ENCODE measurements around the gene ODC1. TPM values are rescaled to one million over a fixed set of nuclear protein-coding genes. Genes with fewer than 3 reads are reported as not detected.

The ODC1 gene
- total and polyA plus RNA-seq, 2 donors (not counting 1 experiment from before 2014, with no cell fraction given) = 86.4 to 89.3 TPM

DNA sequence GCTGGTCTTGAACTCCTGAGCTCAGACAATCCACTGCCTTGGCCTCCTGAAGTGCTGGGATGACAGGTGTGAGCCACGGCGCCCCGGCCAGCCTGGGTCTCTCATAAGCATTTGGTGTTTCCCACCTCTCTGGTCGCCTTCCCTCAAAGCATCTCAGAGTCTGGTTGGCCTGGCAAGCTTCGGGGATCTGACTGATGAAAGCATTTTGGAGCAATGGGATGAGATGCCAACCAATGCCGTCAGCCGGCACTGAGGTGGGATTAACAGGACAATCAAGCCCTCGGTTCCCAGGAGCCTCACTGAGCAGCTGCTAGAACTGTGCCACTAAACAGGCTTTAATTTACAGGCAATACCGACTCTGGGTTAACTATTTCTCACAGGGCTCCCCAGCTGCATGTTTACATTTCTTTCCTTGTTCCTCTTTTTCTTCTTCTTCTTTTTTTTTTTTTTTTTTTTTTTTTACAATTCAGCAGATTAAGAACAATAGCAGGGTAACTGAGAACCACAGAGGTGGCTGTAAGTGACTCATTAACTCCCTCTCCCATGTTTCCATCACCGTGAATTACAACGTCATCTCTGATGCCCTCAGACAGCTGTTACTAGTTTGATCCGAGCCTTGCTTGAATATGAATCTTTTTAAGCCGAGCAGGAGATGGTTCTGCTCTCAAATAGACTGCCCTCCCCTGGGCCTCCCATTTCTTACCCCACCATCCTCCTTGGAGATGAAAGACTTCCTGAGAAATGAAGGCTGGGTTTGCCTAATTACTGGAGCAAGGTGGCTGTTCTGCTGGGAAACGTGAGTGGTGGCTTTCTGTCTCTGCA, 37.9 kb downstream of the ODC1 start:
- peaks cover 12% of the 10 kb centered on the region for H3K4me1 ChIP-seq (ENCODE audit: control insufficient read depth, extremely low read depth, insufficient read depth, low read length)
- H2AFZ ChIP-seq (ENCODE audit: low read length) = no peak overlapping the region
- no peak overlapping the region for H3K4me2 ChIP-seq (ENCODE audit: extremely low read depth, insufficient read depth, low read length)
- no peak overlapping the region for H3K27ac ChIP-seq (ENCODE audit: insufficient read depth, low read length)
- DNase-seq (ENCODE audit: low read depth in 2 of 2) = peak in 1 of 2 donors; percentile 68
- H3K9ac ChIP-seq (ENCODE audit: insufficient read depth, low read length) = no peak overlapping the region
- no peaks in the 10 kb centered on the region for H3K27me3 ChIP-seq (ENCODE audit: control insufficient read depth, insufficient read depth, low read length)
- no peaks in the 10 kb centered on the region for H3K79me2 ChIP-seq (ENCODE audit: control insufficient read depth, insufficient read depth, low read length)
- no peaks in the 10 kb centered on the region for H3K36me3 ChIP-seq (ENCODE audit: control insufficient read depth, insufficient read depth, low read length)
- no peaks in the 10 kb centered on the region for H4K20me1 ChIP-seq (ENCODE audit: control insufficient read depth, extremely low read depth, insufficient read depth, low read length)
- no peaks in the 10 kb centered on the region for H3K9me3 ChIP-seq (ENCODE audit: control insufficient read depth, insufficient read depth, low read depth, low read length)
- H3K4me3 ChIP-seq (replicated peaks in 1 of 4; ENCODE audit: control extremely low read depth in 1 of 4, insufficient read depth in 1 of 4, low read depth in 3 of 4, low read length in 4 of 4) = no peak overlapping the region
- TF ChIP-seq EZH2 (IDR thresholded peaks at IDR 0.05; ENCODE audit: low read length, missing control alignments) = no peak
- TF ChIP-seq, protein P1, sequence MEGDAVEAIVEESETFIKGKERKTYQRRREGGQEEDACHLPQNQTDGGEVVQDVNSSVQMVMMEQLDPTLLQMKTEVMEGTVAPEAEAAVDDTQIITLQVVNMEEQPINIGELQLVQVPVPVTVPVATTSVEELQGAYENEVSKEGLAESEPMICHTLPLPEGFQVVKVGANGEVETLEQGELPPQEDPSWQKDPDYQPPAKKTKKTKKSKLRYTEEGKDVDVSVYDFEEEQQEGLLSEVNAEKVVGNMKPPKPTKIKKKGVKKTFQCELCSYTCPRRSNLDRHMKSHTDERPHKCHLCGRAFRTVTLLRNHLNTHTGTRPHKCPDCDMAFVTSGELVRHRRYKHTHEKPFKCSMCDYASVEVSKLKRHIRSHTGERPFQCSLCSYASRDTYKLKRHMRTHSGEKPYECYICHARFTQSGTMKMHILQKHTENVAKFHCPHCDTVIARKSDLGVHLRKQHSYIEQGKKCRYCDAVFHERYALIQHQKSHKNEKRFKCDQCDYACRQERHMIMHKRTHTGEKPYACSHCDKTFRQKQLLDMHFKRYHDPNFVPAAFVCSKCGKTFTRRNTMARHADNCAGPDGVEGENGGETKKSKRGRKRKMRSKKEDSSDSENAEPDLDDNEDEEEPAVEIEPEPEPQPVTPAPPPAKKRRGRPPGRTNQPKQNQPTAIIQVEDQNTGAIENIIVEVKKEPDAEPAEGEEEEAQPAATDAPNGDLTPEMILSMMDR (conservative IDR thresholded peaks at IDR 0.05 in 1 of 2, IDR thresholded peaks at IDR 0.05 in 1 of 2; ENCODE audit: low read depth in 1 of 2, low read length in 2 of 2) = no peak

DNA sequence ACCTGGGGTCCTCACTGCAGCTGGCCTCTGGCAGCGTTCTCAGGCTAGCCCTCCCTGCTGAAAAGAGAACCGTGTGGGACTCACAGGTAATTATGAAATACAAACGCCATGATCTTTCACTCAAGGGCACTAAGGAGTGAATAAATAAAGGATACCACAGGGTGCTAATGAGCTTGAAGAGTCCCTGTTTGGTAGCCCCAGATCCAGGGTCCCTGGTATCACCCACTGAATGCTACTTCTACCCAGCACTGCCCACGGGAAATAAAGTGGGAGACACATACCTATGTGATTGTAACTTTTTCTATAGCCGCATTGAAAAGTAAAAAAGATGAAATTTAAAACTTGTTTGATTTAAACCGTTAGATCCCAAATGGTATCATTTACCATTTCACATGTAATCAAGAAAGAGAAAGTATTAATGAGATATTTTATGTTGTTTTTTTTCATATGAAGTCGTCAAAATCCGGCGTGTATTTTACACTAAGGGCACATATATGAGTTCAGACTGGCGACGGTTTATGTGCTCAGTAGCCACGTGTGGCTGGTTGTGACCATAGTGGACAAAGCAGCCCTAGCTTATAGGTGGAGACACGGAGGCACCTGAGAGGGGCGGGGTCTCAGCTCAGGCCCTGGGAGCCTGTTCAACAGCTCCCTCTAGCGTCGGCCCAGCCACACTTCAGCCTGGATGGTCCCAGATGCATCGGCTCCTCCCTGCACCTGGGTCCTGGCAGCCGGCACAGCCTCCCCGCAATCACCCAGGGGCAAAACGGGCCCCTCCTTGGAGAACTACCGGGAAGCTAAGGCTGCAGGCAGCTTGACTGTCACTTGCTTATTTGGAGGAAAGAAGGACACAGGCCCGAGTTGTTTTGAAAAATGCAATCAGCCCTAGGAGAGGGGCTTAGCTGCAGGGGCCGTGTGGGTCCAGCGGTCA, 39.2 kb downstream of the ODC1 start:
- no peaks in the 10 kb centered on the region for H3K79me2 ChIP-seq (ENCODE audit: control insufficient read depth, insufficient read depth, low read length)
- peak overlapping the region; percentile 3 for H3K4me2 ChIP-seq (ENCODE audit: extremely low read depth, insufficient read depth, low read length)
- H3K9ac ChIP-seq (ENCODE audit: insufficient read depth, low read length) = no peak overlapping the region
- H3K4me3 ChIP-seq (replicated peaks in 1 of 4; ENCODE audit: control extremely low read depth in 1 of 4, insufficient read depth in 1 of 4, low read depth in 3 of 4, low read length in 4 of 4) = peak overlapping the region in 1 of 4 experiments; percentile 44
- H3K27me3 ChIP-seq (ENCODE audit: control insufficient read depth, insufficient read depth, low read length) = no peaks in the 10 kb centered on the region
- H4K20me1 ChIP-seq (ENCODE audit: control insufficient read depth, extremely low read depth, insufficient read depth, low read length) = no peaks in the 10 kb centered on the region
- TF ChIP-seq EZH2 (IDR thresholded peaks at IDR 0.05; ENCODE audit: low read length, missing control alignments) = no peak
- TF ChIP-seq, protein P1 (conservative IDR thresholded peaks at IDR 0.05 in 1 of 2, IDR thresholded peaks at IDR 0.05 in 1 of 2; ENCODE audit: low read depth in 1 of 2, low read length in 2 of 2) = peak; percentile 90 to 93
- H3K27ac ChIP-seq (ENCODE audit: insufficient read depth, low read length) = no peak overlapping the region
- H2AFZ ChIP-seq (ENCODE audit: low read length) = no peak overlapping the region
- no peaks in the 10 kb centered on the region for H3K36me3 ChIP-seq (ENCODE audit: control insufficient read depth, insufficient read depth, low read length)
- H3K9me3 ChIP-seq (ENCODE audit: control insufficient read depth, insufficient read depth, low read depth, low read length) = no peaks in the 10 kb centered on the region
- peak; percentile 59 to 70 for DNase-seq (ENCODE audit: low read depth in 2 of 2)
- peaks cover 14% of the 10 kb centered on the region for H3K4me1 ChIP-seq (ENCODE audit: control insufficient read depth, extremely low read depth, insufficient read depth, low read length)

Measured in fibroblast of lung (primary cell).